ENCODE measurements around the gene OLFML3.

OLFML3 gene

GRCh38 chr1:113957984-113958383 lies 21.3 kb upstream of the OLFML3 start:
- TF ChIP-seq CTCF (conservative IDR thresholded peaks at IDR 0.05), result no peak

GRCh38 chr1:113958691-113959090 lies 20.6 kb upstream of the OLFML3 start:
- TF ChIP-seq CTCF (conservative IDR thresholded peaks at IDR 0.05), result no peak
- no peak overlapping the region for H3K27ac ChIP-seq

More at GRCh38 chr1:113957984-113958383, 21.3 kb upstream of the OLFML3 start:
- H3K27ac ChIP-seq, result no peak overlapping the region

- H3K27ac ChIP-seq, result no peak overlapping the region
- peak; percentile 40 for TF ChIP-seq CTCF (conservative IDR thresholded peaks at IDR 0.05)
Measured at GRCh38 chr1:113963281-113963906, 15.9 kb upstream of the OLFML3 start.

- no peak for TF ChIP-seq CTCF (conservative IDR thresholded peaks at IDR 0.05)
- H3K27ac ChIP-seq, result no peak overlapping the region
Measured at GRCh38 chr1:113965703-113966412, 13.4 kb upstream of the OLFML3 start.

- H3K27ac ChIP-seq, result no peak overlapping the region
- TF ChIP-seq CTCF (conservative IDR thresholded peaks at IDR 0.05), result no peak
Measured at GRCh38 chr1:113972954-113973353, 6.3 kb upstream of the OLFML3 start.

- no peak overlapping the region for H3K27ac ChIP-seq
- TF ChIP-seq CTCF (conservative IDR thresholded peaks at IDR 0.05), result no peak
Measured at GRCh38 chr1:113975211-113975895, 3.9 kb upstream of the OLFML3 start.

GRCh38 chr1:113976609-113977278 lies 2.5 kb upstream of the OLFML3 start:
- H3K27ac ChIP-seq, result no peak overlapping the region
- TF ChIP-seq CTCF (conservative IDR thresholded peaks at IDR 0.05), result peak; percentile 71
